WI38 (cell line): ENCODE results near the gene TSEN34.
"Not testable (repeated sequence)": the region's sequence is repeated elsewhere in the genome, so short reads cannot be mapped to it uniquely, and the experiment has no call there.

Experiments used
- H3K4me3 ChIP-seq: 2 replicates; pipeline ENCODE4 v1.5.1; 2011; ENCODE audit warnings: low read depth, mild to moderate bottlenecking, control low read depth, low read length
- TF ChIP-seq, protein P1 (sequence below): IDR thresholded peaks from 2 replicates; pipeline ENCODE4 v1.5.1; 2012; ENCODE audit warnings: low read depth, mild to moderate bottlenecking, control low read depth, low read length

Gene TSEN34

DNA sequence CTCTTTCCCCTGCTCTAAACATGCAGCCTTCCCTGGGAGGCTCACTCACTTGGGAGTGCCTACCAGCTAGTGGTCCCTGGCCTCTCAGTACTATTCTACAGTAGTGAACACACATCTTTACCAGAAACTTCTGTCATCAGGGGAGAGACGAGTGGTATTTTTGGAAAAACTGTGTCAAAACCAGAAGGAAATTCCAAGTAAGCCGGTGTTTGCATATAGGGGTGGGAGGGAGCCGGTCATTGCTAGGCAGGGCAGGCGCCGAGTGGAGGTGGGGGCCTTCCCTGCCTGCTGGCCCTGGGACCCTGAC is 16.5 kb downstream of the TSEN34 start:
- no peak overlapping the region for H3K4me3 ChIP-seq

DNA sequence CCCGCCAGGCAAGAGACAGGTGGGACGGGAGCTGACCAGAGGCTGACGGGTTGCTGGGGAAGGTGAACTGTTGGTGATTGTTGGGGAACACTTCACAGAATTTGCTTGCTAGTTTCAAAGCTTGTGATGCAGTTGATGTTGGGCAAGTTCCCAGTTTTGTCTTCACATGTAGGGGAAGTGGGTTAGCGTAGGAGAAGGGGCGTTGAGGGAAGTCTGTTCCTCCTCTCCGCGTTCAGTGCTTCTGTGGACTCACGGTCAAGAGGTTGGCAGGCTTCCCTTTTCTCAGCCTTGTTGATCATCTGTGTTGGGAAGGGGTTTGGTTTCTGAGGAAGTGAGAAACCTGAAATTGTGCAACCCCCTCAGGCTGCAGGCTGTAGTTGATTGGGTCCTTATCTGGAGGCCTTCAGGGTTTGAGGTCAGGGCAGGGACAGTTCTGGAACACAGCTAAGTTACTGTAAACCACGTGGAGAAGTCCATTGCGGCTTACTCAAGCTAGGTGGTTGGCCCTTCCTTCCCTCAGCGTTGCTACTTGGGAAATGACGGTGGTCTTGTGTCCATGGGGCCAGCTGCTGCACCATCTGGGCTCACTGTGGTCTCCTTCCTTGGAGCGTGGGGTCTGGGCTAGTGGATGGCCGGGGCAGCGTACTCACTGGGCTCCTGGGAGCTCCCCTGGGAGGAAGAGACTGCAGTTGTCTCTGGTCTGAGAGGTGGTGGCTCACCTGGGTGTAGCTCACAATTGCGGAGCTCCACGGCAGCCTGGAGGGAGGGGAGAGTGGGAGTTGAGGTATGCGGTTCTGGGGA is 17.1 kb downstream of the TSEN34 start:
- no peak overlapping the region for H3K4me3 ChIP-seq

More for the DNA sequence above, 16.5 kb downstream of the TSEN34 start:
- TF ChIP-seq, protein P1, sequence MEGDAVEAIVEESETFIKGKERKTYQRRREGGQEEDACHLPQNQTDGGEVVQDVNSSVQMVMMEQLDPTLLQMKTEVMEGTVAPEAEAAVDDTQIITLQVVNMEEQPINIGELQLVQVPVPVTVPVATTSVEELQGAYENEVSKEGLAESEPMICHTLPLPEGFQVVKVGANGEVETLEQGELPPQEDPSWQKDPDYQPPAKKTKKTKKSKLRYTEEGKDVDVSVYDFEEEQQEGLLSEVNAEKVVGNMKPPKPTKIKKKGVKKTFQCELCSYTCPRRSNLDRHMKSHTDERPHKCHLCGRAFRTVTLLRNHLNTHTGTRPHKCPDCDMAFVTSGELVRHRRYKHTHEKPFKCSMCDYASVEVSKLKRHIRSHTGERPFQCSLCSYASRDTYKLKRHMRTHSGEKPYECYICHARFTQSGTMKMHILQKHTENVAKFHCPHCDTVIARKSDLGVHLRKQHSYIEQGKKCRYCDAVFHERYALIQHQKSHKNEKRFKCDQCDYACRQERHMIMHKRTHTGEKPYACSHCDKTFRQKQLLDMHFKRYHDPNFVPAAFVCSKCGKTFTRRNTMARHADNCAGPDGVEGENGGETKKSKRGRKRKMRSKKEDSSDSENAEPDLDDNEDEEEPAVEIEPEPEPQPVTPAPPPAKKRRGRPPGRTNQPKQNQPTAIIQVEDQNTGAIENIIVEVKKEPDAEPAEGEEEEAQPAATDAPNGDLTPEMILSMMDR = no peak

DNA sequence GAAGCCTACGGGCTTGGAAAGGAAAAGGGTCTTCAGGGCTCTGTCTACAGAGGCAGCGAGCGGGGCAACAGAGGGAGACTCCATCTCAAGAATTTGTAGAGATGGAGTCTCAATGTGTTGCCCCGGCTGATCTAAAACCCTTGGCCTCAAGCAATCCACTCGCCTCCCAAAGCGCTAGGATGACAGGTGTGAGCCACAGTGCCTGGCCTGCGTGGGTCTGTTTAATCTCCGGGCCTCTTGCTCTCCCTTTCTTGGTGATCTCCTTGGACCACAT is 17.6 kb downstream of the TSEN34 start:
- no peak overlapping the region for H3K4me3 ChIP-seq

More for the DNA sequence above, 17.1 kb downstream of the TSEN34 start:
- TF ChIP-seq, protein P1 = no peak

DNA sequence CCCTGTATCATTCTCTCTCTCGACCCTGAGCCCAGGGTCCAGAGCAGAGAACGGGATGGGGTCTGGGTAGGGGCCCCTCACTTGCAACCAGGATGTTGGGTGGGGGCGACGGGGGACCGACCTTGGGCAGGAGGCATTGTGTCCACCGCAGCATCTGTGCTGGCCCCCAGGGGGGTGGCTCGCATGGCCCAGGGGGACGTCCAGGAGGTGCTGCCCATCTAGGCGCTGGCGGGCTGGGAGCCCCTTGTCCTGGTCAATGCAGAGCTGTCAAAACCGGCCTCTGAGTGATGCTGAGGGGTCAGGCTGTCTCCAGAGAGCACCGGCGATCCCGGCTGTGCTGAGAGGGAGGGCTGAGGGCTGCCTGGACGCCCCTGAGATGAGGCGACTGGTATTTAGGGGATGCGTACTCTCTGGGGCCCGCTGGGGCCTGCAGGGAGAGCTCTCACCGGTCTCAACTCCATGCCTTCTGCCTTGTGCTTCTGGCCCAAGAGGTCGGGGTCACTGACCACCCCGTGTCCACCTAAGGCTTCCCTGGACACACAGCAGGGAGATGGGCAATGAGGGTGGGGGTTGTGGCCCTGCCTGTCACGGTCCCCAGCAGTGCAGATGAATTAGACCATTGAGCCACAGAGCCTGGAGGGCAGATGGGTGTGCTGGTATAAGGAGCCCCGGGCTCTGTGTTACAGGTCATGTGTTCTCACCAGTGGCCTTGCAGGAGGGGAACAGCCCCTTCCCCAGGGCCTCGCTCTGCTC is 18.1 kb downstream of the TSEN34 start:
- TF ChIP-seq, protein P1 = no peak
- no peak overlapping the region for H3K4me3 ChIP-seq

More for the DNA sequence above, 17.6 kb downstream of the TSEN34 start:
- TF ChIP-seq, protein P1 = no peak

DNA sequence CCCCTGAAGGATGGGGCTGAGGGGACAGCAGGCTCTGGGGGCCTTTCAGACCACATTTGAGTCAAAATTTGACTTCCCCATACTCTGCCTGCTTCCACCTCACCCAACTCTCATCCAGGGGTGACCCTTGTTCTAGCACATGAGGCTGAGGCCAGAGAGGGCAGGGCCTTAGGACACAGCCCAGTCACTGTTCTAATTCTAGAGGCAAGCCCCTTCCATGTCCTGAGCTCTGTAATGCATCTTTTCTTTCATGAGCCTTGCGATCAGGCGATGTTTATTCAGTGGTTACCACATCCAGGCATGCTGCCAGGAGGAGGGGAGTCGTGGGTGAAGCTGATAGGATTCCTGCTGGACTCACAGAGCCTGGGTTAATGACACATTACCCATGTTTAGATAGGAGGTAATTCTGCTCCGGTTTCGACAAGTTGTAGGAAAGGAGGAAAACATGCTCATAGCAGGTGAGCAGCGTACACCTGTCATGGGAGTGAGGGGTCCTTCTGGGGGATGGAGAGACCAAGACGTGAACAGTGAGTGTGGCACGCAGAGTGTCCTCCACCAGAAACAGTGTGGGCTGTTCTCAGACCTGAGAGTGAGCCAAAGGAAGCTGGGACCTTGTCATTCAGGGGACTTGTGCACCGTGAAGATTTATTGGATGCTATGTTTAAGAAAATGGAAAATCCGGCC is 18.8 kb downstream of the TSEN34 start:
- no peak overlapping the region for H3K4me3 ChIP-seq
- TF ChIP-seq, protein P1 = no peak

DNA sequence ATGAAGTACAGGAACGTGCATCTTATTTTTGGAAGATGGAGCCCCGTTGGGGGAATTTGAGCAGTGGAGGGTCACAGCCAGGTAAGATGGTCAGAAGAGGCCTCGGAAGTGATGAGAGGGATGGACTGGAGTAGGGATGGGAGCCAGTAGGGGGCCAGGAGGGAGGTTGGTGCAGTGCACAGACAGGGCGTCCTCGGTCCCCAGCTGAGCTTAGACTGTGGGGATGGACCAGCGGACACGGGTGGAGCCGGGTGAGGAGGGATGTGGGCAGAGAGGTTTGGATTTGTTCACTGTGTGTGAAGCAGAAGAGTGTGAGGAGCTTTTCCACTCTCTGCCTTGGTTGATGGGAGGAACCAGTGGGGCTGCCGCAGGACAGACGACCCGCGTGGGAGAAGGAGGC is 20.1 kb downstream of the TSEN34 start:
- TF ChIP-seq, protein P1 = no peak
- no peak overlapping the region for H3K4me3 ChIP-seq

DNA sequence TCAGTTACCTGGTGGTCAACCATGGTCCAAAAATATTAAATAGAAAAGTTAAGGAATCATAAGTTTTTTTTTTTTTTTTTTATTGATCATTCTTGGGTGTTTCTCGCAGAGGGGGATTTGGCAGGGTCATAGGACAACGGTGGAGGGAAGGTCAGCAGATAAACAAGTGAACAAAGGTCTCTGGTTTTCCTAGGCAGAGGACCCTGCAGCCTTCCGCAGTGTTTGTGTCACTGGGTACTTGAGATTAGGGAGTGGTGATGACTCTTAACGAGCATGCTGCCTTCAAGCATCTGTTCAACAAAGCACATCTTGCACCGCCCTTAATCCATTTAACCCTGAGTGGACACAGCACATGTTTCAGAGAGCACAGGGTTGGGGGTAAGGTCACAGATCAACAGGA is 23.1 kb downstream of the TSEN34 start:
- H3K4me3 ChIP-seq = not testable (repeated sequence)

DNA sequence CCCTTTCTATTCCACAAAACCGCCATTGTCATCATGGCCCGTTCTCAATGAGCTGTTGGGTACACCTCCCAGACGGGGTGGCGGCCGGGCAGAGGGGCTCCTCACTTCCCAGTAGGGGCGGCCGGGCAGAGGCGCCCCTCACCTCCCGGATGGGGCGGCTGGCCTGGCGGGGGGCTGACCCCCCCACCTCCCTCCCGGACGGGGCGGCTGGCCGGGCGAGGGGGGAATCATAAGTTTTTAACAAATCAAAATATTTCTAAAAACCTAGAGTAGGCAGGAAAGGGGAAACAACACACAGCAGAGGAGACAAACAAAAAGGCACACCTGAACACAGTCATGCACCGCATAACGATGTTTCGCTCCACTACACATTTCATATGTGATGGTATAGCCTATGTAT is 23.6 kb downstream of the TSEN34 start:
- not testable (repeated sequence) for H3K4me3 ChIP-seq
